ENCODE results near the gene RTRAF.
A peak's percentile ranks its signal among the peaks of the same experiment; 100 is the strongest.

The RTRAF gene

DNA sequence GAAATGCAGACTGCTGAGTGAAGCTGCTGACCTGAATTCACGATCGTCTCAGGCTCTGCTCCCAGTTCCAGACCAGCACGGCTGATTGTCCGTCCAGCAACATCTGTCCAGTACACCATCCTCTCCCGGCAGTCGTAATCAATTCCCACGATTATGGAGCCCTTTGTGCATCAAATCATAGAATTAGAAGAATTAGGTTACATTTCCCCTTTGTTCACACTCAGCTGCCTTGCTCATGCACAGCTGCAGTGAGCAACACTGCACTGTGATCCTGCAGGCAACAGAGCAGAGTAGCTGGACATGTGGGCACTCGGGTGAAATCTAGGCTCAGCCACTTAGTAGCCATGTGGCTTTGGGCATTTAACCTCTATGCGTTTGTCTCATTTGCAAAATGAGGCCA is 22.2 kb downstream of the RTRAF start:
- no peak overlapping the region for H3K27ac ChIP-seq
- TF ChIP-seq ZFX (IDR thresholded peaks at IDR 0.05) (no peak), CTCF (conservative IDR thresholded peaks at IDR 0.05) (no peak)

DNA sequence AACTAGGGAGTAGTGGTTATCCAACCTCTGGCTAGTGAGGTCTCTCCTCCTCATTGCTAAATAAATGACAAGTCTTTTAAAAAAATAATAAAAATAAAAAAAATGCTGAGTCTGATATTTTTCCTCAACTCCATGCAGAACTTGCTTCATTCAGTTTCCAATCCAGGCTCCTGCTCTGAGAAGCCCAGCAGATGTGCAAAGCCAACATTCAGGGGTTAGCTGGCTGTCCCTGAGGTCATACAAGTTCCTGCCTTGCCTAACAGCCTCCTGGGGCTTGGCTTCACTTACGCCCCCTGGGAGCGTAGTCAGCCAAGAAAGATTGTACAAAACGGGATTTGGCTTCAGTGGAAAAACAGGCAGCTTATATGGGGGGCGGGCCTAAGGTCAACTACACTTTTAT is 23.3 kb downstream of the RTRAF start:
- no peak overlapping the region for H3K27ac ChIP-seq
- TF ChIP-seq CTCF (conservative IDR thresholded peaks at IDR 0.05), result no peak
- TF ChIP-seq ZFX (IDR thresholded peaks at IDR 0.05), result no peak

GRCh38 chr14:52013984-52014600 is 24.7 kb downstream of the RTRAF start:
- TF ChIP-seq ZFX (IDR thresholded peaks at IDR 0.05) (no peak), CTCF (conservative IDR thresholded peaks at IDR 0.05) (peak; percentile 42)
- H3K27ac ChIP-seq, result no peak overlapping the region

GRCh38 chr14:52014601-52015267 is 25.4 kb downstream of the RTRAF start:
- no peak overlapping the region for H3K27ac ChIP-seq
- TF ChIP-seq ZFX (IDR thresholded peaks at IDR 0.05), result no peak
- no peak for TF ChIP-seq CTCF (conservative IDR thresholded peaks at IDR 0.05)

DNA sequence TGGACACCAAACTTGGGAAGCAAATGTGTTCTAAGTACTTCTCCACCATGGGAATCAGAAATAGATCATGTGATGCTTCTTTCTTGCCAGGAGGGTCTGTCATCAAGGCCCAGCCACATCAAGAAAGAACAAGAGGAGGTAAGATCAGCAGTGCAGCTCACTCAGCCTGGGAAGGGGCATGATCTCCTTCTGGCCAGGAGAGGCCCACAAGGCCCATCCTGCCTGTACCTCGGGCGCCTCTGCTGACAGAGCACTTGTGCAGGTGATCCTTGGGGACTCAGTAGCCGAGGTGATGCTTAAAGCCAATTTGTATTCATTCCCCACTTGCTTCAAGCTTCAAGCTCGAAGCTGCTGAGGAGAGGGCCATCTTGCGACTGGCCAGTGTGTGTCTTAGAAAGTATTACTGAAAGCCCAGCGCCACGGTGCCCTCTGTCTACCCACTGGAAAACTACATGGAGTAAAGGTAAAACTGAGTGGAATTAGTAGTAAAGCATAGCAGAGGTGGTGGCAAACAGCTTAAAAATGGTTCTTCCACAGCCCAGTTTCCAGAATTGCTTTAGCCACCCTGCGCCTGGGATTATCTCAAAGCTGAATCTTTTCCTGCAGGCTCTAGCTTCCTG is 26.2 kb downstream of the RTRAF start:
- H3K27ac ChIP-seq, result no peak overlapping the region
- TF ChIP-seq CTCF (conservative IDR thresholded peaks at IDR 0.05), result peak; percentile 68
- no peak for TF ChIP-seq ZFX (IDR thresholded peaks at IDR 0.05)

- no peak for TF ChIP-seq CTCF (conservative IDR thresholded peaks at IDR 0.05)
- no peak for TF ChIP-seq ZFX (IDR thresholded peaks at IDR 0.05)
- no peak overlapping the region for H3K27ac ChIP-seq
Observed at GRCh38 chr14:52018252-52018651, 28.9 kb downstream of the RTRAF start.

GRCh38 chr14:52018970-52019369 is 29.6 kb downstream of the RTRAF start:
- no peak for TF ChIP-seq CTCF (conservative IDR thresholded peaks at IDR 0.05)
- no peak for TF ChIP-seq ZFX (IDR thresholded peaks at IDR 0.05)
- no peak overlapping the region for H3K27ac ChIP-seq
